ENCODE results near the gene SESN2. TPM values are rescaled to one million over a fixed set of nuclear protein-coding genes. Genes with fewer than 3 reads are reported as not detected.
"Not testable (repeated sequence)": the region's sequence is repeated elsewhere in the genome, so short reads cannot be mapped to it uniquely, and the experiment has no call there.

SESN2 gene
- polyA plus RNA-seq, 3 donors: 15.0 to 20.0 (median 18.5) TPM

DNA sequence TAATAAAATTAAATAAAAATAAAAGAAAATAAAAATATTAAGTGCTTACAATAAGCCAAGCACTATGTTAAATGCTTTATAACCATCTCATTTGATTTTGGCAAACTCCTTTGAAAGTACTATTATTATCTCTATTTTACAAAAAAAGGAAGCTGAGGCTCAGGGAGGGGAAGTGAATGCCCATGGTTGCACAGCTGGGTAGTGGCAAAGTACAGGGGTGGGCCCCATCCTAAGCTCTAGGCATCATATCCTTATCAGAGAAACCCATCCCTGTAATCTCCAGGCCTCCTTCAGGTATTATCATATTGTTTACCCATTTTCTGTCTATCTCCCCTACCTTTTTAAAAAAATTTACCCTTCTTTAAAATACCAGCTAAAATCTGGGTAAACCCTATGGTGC is 67.2 kb downstream of the SESN2 start:
- no peak for DNase-seq (ENCODE audit: low read depth in 3 of 3, low spot score in 2 of 3)

DNA sequence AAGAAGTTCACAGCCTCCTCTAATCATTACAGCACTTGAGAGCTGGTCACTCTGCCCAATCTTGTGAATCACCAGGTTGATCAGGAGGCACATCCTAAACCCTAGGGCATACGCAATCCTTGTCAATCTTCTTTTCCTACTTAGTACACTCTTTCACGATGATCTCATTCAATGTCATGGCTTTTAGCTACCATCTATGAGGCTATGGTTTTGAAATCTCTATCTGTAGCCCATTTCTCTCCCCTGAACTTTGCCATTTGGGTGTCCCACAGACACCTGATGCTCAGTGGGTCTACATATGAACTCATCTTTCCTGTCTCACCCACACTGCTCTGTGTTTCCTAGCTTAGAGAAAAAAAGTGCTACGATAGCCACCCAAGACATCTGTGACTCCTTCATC is 67.7 kb downstream of the SESN2 start:
- DNase-seq (ENCODE audit: low read depth in 3 of 3, low spot score in 2 of 3): no peak

DNA sequence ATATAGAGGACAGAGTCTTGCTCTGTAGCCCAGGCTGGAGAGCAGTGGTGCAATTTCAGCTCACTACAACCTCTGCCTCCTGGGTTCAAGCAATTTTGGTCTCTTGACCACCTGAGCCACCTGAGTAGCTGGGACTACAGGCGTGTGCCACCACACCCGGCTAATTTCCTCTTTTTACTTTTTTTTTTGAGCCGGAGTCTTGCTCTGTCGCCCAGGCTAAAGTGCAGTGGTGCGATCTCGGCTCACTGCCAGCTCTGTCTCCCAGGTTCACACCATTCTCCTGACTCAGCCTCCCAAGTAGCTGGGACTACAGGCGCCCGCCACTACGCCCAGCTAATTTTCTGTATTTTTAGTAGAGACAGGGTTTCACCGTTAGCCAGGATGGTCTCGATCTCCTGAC is 68.1 kb downstream of the SESN2 start:
- not testable (repeated sequence) for DNase-seq (ENCODE audit: low read depth in 3 of 3, low spot score in 2 of 3)

DNA sequence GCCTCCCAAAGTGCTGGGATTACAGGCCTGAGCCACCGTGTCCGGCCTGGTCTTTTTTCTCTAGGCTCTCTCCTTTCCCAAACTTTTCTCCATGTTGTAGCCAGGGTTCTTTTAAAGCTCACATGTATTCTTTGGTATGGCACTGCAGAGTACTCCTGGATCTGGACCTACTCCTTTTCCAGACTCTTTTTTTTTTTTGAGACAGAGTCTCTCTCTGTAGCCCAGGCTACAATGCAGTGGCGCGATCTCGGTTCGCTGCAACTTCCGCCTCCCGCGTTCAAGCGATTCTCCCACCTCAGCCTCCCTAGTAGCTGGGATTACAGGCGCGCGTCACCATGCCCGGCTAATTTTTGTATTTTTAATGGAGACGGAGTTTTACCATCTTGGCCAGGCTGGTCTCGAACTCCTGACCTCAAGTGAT is 68.9 kb downstream of the SESN2 start:
- DNase-seq (ENCODE audit: low read depth in 3 of 3, low spot score in 2 of 3): no peak

DNA sequence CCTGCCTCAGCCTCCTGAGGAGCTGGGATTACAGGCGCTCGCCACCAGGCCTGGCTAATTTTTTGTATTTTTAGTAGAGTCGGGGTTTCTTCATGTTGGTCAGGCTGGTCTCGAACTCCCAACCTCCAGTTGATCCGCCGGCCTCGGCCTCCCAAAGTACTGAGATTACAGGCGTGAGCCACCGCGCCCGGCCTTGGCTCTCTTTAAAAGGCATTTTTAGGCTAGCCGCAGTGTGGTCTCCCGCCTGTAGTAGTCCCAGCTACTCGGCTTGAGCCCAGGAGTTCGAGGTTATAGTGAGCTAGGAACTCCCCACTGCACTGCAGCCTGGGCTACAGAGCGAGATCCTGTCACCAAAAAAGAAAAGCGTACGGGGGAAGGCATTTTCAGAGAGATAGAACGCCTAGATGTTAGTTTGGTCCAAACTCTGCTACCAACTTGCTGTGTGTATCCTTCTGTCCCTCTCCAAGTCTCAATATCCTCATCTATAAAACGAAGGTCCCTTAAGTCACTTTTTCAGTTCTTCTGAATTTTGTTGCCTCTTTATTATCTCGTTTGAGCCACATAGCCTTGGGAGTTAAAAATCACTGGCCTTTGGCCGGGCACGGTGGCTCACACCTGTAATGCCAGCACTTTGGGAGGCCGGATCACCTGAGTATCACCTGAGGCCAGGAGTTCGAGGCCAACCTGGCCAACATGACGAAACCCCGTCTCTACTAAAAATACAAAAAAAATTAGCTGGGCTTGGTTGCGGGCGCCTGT is 70.3 kb downstream of the SESN2 start:
- no peak for DNase-seq (ENCODE audit: low read depth in 3 of 3, low spot score in 2 of 3)

Other genes with a start within 250 kb of the SESN2 start
- 10 to 100 TPM; 55.8 to 61.9 (median 56.6) TPM for gene EYA3, start 170.9 kb upstream of the SESN2 start, polyA plus RNA-seq (ENCODE audit: insufficient read length in 3 of 3)
- 1 to 10 TPM; 2.0 to 2.9 (median 2.8) TPM for gene PTAFR, start 82.8 kb upstream of the SESN2 start, polyA plus RNA-seq (ENCODE audit: insufficient read length in 3 of 3)
- 100 to 1,000 TPM; 175 to 194 (median 189) TPM for gene DNAJC8, start 26.5 kb upstream of the SESN2 start, polyA plus RNA-seq (ENCODE audit: insufficient read length in 3 of 3)
- 100 to 1,000 TPM; 252 to 299 (median 269) TPM for gene ATP5IF1, start 23.4 kb upstream of the SESN2 start, polyA plus RNA-seq (ENCODE audit: insufficient read length in 3 of 3)
- gene MED18, start 69.5 kb downstream of the SESN2 start, polyA plus RNA-seq (ENCODE audit: insufficient read length in 3 of 3): 10 to 100 TPM; 19.5 to 23.5 (median 23.0) TPM
- gene PHACTR4, start 110.2 kb downstream of the SESN2 start, polyA plus RNA-seq (ENCODE audit: insufficient read length in 3 of 3): 10 to 100 TPM; 81.3 to 95.9 (median 91.8) TPM
- 10 to 100 TPM; 31.7 to 35.8 (median 34.2) TPM for gene RCC1, start 246.5 kb downstream of the SESN2 start, polyA plus RNA-seq (ENCODE audit: insufficient read length in 3 of 3)

All from right renal cortex interstitium (tissue), 3 donors.